Activated CD8-positive, alpha-beta memory T cell treated with anti-CD3 and anti-CD28 coated beads, Interleukin-2, amount 50 U/mL, for 48 hours (primary cell): Measurements from ENCODE around the gene OTOG.

Experiments
- DNase-seq: peaks from one replicate; pipeline ENCODE4 v3.0.0-alpha.2; 2020

Gene OTOG

GRCh38 chr11:17563961-17564686 is 17.1 kb downstream of the OTOG start:
- DNase-seq, result no peak

GRCh38 chr11:17564687-17565042 is 17.6 kb downstream of the OTOG start:
- no peak for DNase-seq

GRCh38 chr11:17568944-17569343 is 21.9 kb downstream of the OTOG start:
- no peak for DNase-seq

GRCh38 chr11:17570034-17570433 is 23.0 kb downstream of the OTOG start:
- DNase-seq, result no peak

GRCh38 chr11:17571431-17572358 is 24.6 kb downstream of the OTOG start:
- DNase-seq, result no peak

- no peak for DNase-seq
Measured at GRCh38 chr11:17572359-17572690, 25.3 kb downstream of the OTOG start.

- DNase-seq, result no peak
Measured at GRCh38 chr11:17572791-17573460, 25.9 kb downstream of the OTOG start.

GRCh38 chr11:17573526-17573925 is 26.5 kb downstream of the OTOG start:
- DNase-seq, result no peak

- no peak for DNase-seq
Measured at GRCh38 chr11:17574141-17575091, 27.4 kb downstream of the OTOG start.

- no peak for DNase-seq
Measured at GRCh38 chr11:17575431-17576425, 28.7 kb downstream of the OTOG start.

- no peak for DNase-seq
Measured at GRCh38 chr11:17578296-17578695, 31.2 kb downstream of the OTOG start.

- DNase-seq, result no peak
Measured at GRCh38 chr11:17578958-17579357, 31.9 kb downstream of the OTOG start.

- no peak for DNase-seq
Measured at GRCh38 chr11:17579451-17579850, 32.4 kb downstream of the OTOG start.

- DNase-seq, result no peak
Measured at GRCh38 chr11:17580271-17580670, 33.2 kb downstream of the OTOG start.

- no peak for DNase-seq
Measured at GRCh38 chr11:17581036-17581731, 34.1 kb downstream of the OTOG start.

GRCh38 chr11:17581732-17582053 is 34.6 kb downstream of the OTOG start:
- no peak for DNase-seq

- DNase-seq, result peak; percentile 30
Measured at GRCh38 chr11:17585911-17586695, 39.0 kb downstream of the OTOG start.

- DNase-seq, result no peak
Measured at GRCh38 chr11:17588166-17588565, 41.1 kb downstream of the OTOG start.

GRCh38 chr11:17588721-17589120 is 41.7 kb downstream of the OTOG start:
- no peak for DNase-seq

GRCh38 chr11:17590463-17590862 is 43.4 kb downstream of the OTOG start:
- no peak for DNase-seq
